HEK293 (cell line): ENCODE measurements around the gene FOXC2.
A peak's percentile ranks its signal among the peaks of the same experiment; 100 is the strongest.
"Not testable (repeated sequence)": the region's sequence is repeated elsewhere in the genome, so short reads cannot be mapped to it uniquely, and the experiment has no call there.

Source experiments
- CTCF ChIA-PET: fragments of 350-600 bp; formaldehyde crosslinking; extraction: SDS; loops from one replicate; lab custom pipeline; 2021; ENCODE audit warnings: antibody characterized with exemption; lab: Yijun Ruan, JAX
- POLR2A ChIA-PET: fragments of 300-600 bp; formaldehyde crosslinking; extraction: SDS; loops from one replicate; lab custom pipeline; 2020; ENCODE audit warnings: antibody characterized with exemption, inconsistent platforms; lab: Yijun Ruan, JAX
- H3K27ac ChIP-seq: fragments of 200-500 bp; sonication (Bioruptor generic); 2 replicates; pipeline ENCODE4 v1.5.1; 2014; ENCODE audit warnings: low read depth, low read length, control low read depth, inconsistent platforms; ENCODE audit errors: extremely low read depth
- H3K36me3 ChIP-seq, 2 experiments: fragments of 200-500 bp in 1 of 2; sonication (Bioruptor generic) in 1 of 2; 1 replicate in 1 of 2; 2 replicates in 1 of 2; pipeline ENCODE4 v1.5.1; 2014 to 2017; ENCODE audit warnings: inconsistent platforms in 2 of 2, low read length in 2 of 2; ENCODE audit not compliant: control insufficient read depth in 2 of 2, insufficient read depth in 1 of 2
- H3K4me1 ChIP-seq: fragments of 200-500 bp; sonication (Bioruptor generic); 2 replicates; pipeline ENCODE4 v1.5.1; 2014; ENCODE audit warnings: mild to moderate bottlenecking, low read length, inconsistent platforms; ENCODE audit not compliant: control insufficient read depth, insufficient read depth
- H3K4me3 ChIP-seq: 2 replicates; pipeline ENCODE4 v1.5.1; 2011; ENCODE audit warnings: low read depth, mild to moderate bottlenecking, control low read depth, low read length, moderate library complexity
- H3K9me3 ChIP-seq: fragments of 200-500 bp; sonication (Bioruptor generic); 2 replicates; pipeline ENCODE4 v1.5.1; 2014; ENCODE audit warnings: low read depth, low read length, inconsistent platforms; ENCODE audit not compliant: control insufficient read depth, insufficient read depth
- BCL6B ChIP-seq: fragments of 450-650 bp; formaldehyde crosslinking; IDR thresholded peaks from 2 replicates; pipeline ENCODE4 v1.5.1; 2017; ENCODE audit warnings: missing biosample characterization, missing genetic modification characterization
- GLI2 ChIP-seq: fragments of 450-650 bp; formaldehyde crosslinking; IDR thresholded peaks from 2 replicates; pipeline ENCODE4; 2017; ENCODE audit warnings: missing biosample characterization, missing genetic modification characterization, low read depth, borderline replicate concordance
- HIC1 ChIP-seq: fragments of 450-650 bp; formaldehyde crosslinking; IDR thresholded peaks from 2 replicates; pipeline ENCODE4 v1.5.1; 2016; ENCODE audit warnings: missing biosample characterization, missing genetic modification characterization
- PRDM1 ChIP-seq: fragments of 450-650 bp; formaldehyde crosslinking; IDR thresholded peaks from 2 replicates; pipeline ENCODE4; 2016; ENCODE audit warnings: missing biosample characterization, missing genetic modification characterization
- ZNF112 ChIP-seq: fragments of 450-650 bp; formaldehyde crosslinking; IDR thresholded peaks from 2 replicates; pipeline ENCODE4 v1.5.0; 2017; ENCODE audit warnings: missing biosample characterization, missing genetic modification characterization
- ZNF311 ChIP-seq: fragments of 450-650 bp; formaldehyde crosslinking; IDR thresholded peaks from 2 replicates; pipeline ENCODE4 v1.5.1; 2017; ENCODE audit warnings: missing biosample characterization, missing genetic modification characterization, borderline replicate concordance
- ZNF548 ChIP-seq: fragments of 450-650 bp; formaldehyde crosslinking; IDR thresholded peaks from 2 replicates; pipeline ENCODE4 v1.5.1; 2016; ENCODE audit warnings: missing biosample characterization, missing genetic modification characterization
- ZNF747 ChIP-seq: fragments of 450-650 bp; formaldehyde crosslinking; IDR thresholded peaks from 2 replicates; pipeline ENCODE4 v1.5.1; 2016; ENCODE audit warnings: missing biosample characterization, missing genetic modification characterization
- TF ChIP-seq, protein P1 (sequence below): fragments of 450-650 bp; formaldehyde crosslinking; IDR thresholded peaks from 2 replicates; pipeline ENCODE4 v1.5.1; 2016; ENCODE audit warnings: missing biosample characterization, missing genetic modification characterization
- TF ChIP-seq, protein P2 (sequence below): fragments of 450-650 bp; formaldehyde crosslinking; IDR thresholded peaks from 2 replicates; pipeline ENCODE4 v1.5.0; 2017; ENCODE audit warnings: missing biosample characterization, missing genetic modification characterization, borderline replicate concordance
- TF ChIP-seq, protein P3 (sequence below): fragments of 450-650 bp; formaldehyde crosslinking; IDR thresholded peaks from 2 replicates; pipeline ENCODE4 v1.5.1; 2016; ENCODE audit warnings: missing biosample characterization, missing genetic modification characterization
- TF ChIP-seq, protein P4 (sequence below): fragments of 450-650 bp; IDR thresholded peaks from 2 replicates; pipeline ENCODE4 v1.5.1; 2018; ENCODE audit warnings: missing biosample characterization, missing genetic modification characterization

FOXC2 gene

DNA sequence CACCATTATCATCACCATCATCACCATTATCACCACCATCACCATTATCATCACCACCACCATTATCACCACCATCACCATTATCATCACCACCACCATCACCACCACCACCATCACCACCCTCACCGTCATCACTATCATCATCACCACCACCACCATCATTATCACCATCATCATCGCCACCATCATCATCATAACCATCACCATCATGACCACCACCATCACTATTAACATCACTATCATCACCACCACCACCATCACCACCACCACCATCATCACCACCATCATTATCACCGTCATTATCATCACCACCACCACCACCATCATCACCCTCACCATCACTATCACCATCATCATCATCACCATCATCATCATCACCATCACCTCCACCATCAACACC is 20.9 kb downstream of the FOXC2 start (continued):
- TF ChIP-seq ZNF747 (tag by site-specific recombination) (no peak), ZNF311 (tag by site-specific recombination) (no peak), ZNF112 (tag by site-specific recombination) (0 out of 2 replicates have a peak, but pooled peaks have one; percentile 54), ZNF548 (no peak), BCL6B (tag by site-specific recombination) (no peak), GLI2 (tag by site-specific recombination) (no peak)
- TF ChIP-seq, protein P1, sequence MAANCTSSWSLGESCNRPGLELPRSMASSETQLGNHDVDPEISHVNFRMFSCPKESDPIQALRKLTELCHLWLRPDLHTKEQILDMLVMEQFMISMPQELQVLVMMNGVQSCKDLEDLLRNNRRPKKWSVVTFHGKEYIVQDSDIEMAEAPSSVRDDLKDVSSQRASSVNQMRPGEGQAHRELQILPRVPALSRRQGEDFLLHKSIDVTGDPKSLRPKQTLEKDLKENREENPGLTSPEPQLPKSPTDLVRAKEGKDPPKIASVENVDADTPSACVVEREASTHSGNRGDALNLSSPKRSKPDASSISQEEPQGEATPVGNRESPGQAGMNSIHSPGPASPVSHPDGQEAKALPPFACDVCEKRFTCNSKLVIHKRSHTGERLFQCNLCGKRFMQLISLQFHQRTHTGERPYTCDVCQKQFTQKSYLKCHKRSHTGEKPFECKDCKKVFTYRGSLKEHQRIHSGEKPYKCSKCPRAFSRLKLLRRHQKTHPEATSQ (tag by site-specific recombination): no peak
- TF ChIP-seq, protein P2, sequence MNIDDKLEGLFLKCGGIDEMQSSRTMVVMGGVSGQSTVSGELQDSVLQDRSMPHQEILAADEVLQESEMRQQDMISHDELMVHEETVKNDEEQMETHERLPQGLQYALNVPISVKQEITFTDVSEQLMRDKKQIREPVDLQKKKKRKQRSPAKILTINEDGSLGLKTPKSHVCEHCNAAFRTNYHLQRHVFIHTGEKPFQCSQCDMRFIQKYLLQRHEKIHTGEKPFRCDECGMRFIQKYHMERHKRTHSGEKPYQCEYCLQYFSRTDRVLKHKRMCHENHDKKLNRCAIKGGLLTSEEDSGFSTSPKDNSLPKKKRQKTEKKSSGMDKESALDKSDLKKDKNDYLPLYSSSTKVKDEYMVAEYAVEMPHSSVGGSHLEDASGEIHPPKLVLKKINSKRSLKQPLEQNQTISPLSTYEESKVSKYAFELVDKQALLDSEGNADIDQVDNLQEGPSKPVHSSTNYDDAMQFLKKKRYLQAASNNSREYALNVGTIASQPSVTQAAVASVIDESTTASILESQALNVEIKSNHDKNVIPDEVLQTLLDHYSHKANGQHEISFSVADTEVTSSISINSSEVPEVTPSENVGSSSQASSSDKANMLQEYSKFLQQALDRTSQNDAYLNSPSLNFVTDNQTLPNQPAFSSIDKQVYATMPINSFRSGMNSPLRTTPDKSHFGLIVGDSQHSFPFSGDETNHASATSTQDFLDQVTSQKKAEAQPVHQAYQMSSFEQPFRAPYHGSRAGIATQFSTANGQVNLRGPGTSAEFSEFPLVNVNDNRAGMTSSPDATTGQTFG (tag by site-specific recombination): 0 out of 2 replicates have a peak, but pooled peaks have one; percentile 19
- TF ChIP-seq, protein P3, sequence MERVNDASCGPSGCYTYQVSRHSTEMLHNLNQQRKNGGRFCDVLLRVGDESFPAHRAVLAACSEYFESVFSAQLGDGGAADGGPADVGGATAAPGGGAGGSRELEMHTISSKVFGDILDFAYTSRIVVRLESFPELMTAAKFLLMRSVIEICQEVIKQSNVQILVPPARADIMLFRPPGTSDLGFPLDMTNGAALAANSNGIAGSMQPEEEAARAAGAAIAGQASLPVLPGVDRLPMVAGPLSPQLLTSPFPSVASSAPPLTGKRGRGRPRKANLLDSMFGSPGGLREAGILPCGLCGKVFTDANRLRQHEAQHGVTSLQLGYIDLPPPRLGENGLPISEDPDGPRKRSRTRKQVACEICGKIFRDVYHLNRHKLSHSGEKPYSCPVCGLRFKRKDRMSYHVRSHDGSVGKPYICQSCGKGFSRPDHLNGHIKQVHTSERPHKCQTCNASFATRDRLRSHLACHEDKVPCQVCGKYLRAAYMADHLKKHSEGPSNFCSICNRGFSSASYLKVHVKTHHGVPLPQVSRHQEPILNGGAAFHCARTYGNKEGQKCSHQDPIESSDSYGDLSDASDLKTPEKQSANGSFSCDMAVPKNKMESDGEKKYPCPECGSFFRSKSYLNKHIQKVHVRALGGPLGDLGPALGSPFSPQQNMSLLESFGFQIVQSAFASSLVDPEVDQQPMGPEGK (tag by site-specific recombination): no peak

DNA sequence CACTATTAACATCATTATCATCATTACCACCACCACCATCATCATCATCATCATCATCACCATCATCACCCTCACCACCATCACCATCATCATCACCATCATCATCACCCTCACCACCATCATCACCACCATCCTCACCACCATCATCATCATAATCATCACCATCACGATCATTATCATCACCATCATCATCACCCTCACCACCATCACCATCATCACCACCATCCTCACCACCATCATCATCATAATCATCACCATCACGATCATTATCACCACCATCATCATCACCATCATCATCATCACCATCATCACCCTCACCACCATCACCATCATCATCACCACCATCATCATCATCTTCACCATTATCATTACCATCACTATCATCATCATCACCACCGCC is 21.3 kb downstream of the FOXC2 start:
- H3K4me1 ChIP-seq, POLR2A ChIA-PET: not testable (repeated sequence)

DNA sequence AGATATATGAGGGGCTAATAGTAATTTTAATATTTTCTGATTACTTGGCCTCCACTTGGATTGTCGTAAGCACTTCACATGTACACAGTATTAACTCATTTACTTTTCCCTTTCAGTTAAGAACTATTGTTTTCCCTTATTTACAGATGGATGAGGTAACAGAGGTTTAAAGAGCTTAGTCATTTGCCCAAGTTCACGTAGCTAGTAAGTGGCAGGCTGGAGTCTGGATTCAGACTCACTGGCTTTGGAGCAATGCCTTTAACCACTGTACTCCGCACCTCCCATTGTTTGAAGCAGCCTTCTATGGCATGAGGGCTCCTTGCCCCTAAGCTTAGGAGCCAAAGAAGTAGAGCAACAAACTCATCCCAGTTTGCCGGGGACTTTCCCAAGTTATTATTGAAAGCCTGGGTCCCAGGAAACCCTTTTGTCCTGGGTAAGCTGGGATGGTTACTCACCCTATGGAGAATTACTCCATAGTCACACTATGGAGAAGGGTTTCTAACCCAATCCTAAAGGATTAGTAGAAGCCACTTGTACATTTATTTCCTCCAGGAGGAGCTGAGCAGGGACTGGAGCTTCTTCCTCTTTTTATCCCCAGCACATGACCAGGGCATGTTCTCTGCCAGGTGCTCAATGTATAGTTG is 24.0 kb downstream of the FOXC2 start:
- ChIA-PET POLR2A (no interaction called here), CTCF (interaction anchor here (0.6 to 1.5 kb wide), 6 partner anchors 15 to 554 kb away, joined by 3 to 5 read pairs (median 3); no protein-coding TSS in a partner anchor)
- no peaks in the 10 kb centered on the region for H3K4me1 ChIP-seq
- no peaks in the 10 kb centered on the region for H3K36me3 ChIP-seq
- H3K27ac ChIP-seq: no peak overlapping the region
- TF ChIP-seq PRDM1 (tag by site-specific recombination): peak; percentile 35; the same call in 1 of the 2 replicates
- no peak for TF ChIP-seq HIC1 (tag by site-specific recombination)
- H3K4me3 ChIP-seq: no peak overlapping the region
- no peaks in the 10 kb centered on the region for H3K9me3 ChIP-seq

More for the DNA sequence above, 21.3 kb downstream of the FOXC2 start:
- H3K9me3 ChIP-seq, H3K36me3 ChIP-seq, H3K27ac ChIP-seq, H3K4me3 ChIP-seq, CTCF ChIA-PET: not testable (repeated sequence)
- TF ChIP-seq, protein P4, sequence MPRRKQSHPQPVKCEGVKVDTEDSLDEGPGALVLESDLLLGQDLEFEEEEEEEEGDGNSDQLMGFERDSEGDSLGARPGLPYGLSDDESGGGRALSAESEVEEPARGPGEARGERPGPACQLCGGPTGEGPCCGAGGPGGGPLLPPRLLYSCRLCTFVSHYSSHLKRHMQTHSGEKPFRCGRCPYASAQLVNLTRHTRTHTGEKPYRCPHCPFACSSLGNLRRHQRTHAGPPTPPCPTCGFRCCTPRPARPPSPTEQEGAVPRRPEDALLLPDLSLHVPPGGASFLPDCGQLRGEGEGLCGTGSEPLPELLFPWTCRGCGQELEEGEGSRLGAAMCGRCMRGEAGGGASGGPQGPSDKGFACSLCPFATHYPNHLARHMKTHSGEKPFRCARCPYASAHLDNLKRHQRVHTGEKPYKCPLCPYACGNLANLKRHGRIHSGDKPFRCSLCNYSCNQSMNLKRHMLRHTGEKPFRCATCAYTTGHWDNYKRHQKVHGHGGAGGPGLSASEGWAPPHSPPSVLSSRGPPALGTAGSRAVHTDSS (tag by site-specific recombination): peak; percentile 98
